ENCODE data around the gene BPGM. TPM values are rescaled to one million over a fixed set of nuclear protein-coding genes. Genes with fewer than 3 reads are reported as not detected.

BPGM gene
- total RNA-seq, 1 donor from 2014 or later: 21.7 TPM

- intact Hi-C loops (cut with micrococcal nuclease): loop anchor here (5.0 kb wide), 1 partner anchor 71 kb away; no protein-coding TSS in a partner anchor
Observed at GRCh38 chr7:134630893-134631292, 15.8 kb upstream of the BPGM start.

- intact Hi-C loops (cut with micrococcal nuclease): loop anchor here (5.0 kb wide), 1 partner anchor 70 kb away; no protein-coding TSS in a partner anchor
Observed at GRCh38 chr7:134632052-134632451, 14.6 kb upstream of the BPGM start.

DNA sequence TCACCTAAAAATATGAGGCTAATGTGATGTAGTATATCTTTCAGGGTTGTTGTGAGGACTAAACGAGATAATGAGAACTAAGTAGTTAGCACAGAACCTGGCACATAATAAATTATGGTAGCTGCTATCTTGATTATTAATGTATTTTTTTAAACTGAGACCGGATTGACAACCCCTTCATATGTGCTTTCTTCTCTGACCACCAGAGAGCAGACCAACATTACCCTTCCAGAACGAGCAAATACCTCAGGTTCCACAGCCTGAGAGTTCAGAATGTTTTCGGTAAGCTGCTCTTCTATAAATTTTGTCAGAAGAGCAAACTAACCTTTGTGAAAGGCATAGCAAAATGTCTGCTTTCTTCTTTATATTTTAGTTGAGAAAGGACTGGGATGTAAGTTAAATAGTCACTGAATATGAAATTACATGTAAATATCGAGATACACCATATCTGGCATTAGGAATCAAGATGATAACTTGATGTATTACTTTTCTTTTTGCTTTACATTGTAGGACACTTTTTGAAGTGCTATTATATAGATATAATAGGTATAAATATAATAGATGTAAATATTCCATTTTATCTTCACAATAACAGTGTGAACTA lies 13.6 kb upstream of the BPGM start:
- intact Hi-C loops (cut with micrococcal nuclease): loop anchor here (1.0 to 5.0 kb wide), 4 partner anchors 69 to 321 kb away; no protein-coding TSS in a partner anchor

DNA sequence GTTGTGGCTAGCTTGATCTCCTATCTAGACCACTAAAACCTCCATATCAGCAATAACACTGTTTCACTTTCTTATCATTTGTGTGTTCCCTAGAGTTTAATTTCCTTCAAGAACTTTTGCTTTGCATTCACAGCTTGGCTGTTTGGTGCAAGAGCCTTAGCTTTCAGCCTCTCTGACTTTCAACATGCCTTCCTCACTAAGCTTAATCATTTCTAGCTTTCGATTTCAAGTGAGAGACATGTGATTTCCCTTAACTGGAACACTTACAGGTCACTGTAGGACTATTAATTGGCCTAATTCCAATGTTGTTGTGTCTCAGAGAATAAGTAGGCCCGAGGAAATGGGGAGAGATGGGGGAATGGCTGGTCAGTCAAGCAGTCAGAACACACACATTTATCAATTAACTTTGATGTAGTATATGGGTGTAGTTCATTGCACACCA lies 10.6 kb upstream of the BPGM start:
- intact Hi-C loops (cut with micrococcal nuclease): loop anchor here (1.0 kb wide), 1 partner anchor 9 kb away; no protein-coding TSS in a partner anchor

DNA sequence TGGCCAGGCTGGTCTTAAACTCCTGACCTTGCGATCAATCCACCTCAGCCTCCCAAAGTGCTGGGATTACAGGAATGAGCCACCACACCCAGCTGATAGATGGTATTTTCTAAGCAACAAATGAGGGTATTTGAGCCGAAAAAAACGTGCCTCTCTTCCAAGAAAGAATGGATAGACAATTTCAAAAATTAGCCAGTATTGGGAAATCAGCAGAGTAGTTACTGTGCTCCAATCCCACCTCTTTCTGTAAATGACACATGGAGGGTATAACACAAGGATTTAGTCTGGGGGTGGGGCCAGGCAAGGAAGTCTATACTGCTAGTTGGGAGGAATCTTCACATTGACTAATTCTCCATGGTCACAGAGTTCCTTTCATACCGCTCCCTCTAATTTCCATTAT lies 9.2 kb upstream of the BPGM start:
- intact Hi-C loops (cut with micrococcal nuclease): no loop called here

- intact Hi-C loops (cut with micrococcal nuclease): no loop called here
Observed at GRCh38 chr7:134637934-134638719, 8.5 kb upstream of the BPGM start.

DNA sequence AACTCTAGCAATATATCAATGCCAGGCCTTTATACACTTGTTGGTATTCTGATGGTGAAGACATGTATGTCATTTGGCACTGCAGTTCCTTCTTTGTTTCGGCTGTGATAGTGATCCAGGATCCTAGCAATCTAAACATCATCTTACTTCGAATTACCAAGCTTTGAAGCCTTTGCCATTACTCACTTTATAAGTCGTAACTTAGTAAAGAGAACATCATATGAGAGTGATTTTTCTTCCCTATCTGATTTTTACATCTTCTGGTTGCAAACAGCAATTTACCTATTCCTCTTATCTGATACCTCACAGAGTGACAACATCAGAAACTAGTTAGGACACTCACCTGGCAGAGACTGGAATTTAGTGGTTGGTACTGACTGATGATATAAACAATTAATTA lies 7.6 kb upstream of the BPGM start:
- intact Hi-C loops (cut with micrococcal nuclease): no loop called here

- intact Hi-C loops (cut with micrococcal nuclease): loop anchor here (10.0 kb wide), 1 partner anchor 1335 kb away; the partner anchor contains the start of gene MTPN
Observed at GRCh38 chr7:134639683-134640279, 6.9 kb upstream of the BPGM start.

GRCh38 chr7:134640842-134641715 lies 5.6 kb upstream of the BPGM start:
- intact Hi-C loops (cut with micrococcal nuclease): loop anchor here (10.0 kb wide), 1 partner anchor 1334 kb away; the partner anchor contains the start of gene MTPN

DNA sequence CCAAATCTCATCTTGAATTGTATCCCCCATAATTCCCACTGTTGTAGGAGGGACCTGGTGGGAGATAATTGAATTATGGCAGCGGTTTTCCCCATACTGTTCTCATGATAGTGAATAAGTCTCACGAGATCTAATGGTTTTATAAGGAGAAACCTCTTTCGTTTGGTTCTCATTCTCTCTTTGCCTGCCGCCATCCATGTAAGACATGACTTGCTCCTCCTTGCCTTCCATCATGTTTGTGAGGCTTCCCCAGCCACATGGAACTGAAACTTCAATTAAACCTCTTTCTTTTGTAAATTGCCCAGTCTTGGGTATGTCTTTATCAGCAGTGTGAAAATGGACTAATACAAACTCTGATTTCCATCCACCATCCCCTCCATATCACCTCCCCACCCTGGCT lies 4.7 kb upstream of the BPGM start:
- intact Hi-C loops (cut with micrococcal nuclease): loop anchor here (10.0 kb wide), 1 partner anchor 1333 kb away; the partner anchor contains the start of gene MTPN

- intact Hi-C loops (cut with micrococcal nuclease): loop anchor here (10.0 kb wide), 1 partner anchor 1332 kb away; the partner anchor contains the start of gene MTPN
Observed at GRCh38 chr7:134643131-134643530, 3.5 kb upstream of the BPGM start.

- intact Hi-C loops (cut with micrococcal nuclease): loop anchor here (1.0 to 10.0 kb wide), 4 partner anchors 9 to 1393 kb away; partner anchors contain the start of genes EXOC4 and MTPN
Observed at GRCh38 chr7:134645478-134645877, 1.2 kb upstream of the BPGM start.

DNA sequence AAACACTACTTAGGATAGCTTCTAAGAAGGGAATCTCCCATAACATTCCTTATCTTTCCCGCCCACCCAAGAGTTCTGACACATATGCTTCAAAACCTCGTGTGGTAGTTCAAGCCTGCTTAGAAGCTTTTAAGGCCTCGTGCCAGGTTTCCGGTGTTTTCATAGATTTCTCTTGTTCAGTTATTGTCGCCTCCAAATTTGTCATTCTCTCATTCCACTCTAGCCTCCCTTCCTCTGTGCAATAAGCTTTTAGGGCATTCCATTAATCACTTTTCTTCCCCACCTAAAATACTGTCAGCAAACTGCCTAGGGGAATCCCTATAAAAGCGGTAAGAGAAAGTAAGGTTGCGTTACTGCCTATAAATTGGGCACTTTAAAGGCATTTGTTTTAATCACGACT lies 718 bp upstream of the BPGM start:
- intact Hi-C loops (cut with micrococcal nuclease): loop anchor here (1.0 to 10.0 kb wide), 15 partner anchors 10 to 1394 kb away; partner anchors contain the start of genes AGBL3, AKR1B1, CYREN and EXOC4

DNA sequence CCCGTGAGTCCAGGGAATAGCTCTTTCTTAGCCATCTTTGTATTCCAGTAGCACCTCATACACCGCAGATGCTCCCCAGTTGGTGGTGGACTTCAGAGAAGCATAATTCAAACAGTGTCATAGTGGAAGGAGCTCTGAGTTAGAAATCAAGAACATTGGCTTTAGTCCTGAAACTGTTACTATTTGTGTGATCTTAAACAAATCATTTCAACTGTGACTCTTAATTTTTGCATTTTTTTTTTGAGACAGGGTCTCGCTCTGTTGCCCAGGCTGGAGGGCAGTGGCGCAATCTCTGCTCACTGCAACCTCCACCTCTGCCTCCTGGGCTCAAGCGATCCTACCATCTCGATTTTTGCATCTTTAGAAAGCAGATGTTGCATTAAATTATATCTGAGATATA lies 1.8 kb downstream of the BPGM start:
- intact Hi-C loops (cut with micrococcal nuclease): loop anchor here (5.0 to 10.0 kb wide), 3 partner anchors 89 to 1396 kb away; partner anchors contain the start of genes EXOC4 and MTPN

DNA sequence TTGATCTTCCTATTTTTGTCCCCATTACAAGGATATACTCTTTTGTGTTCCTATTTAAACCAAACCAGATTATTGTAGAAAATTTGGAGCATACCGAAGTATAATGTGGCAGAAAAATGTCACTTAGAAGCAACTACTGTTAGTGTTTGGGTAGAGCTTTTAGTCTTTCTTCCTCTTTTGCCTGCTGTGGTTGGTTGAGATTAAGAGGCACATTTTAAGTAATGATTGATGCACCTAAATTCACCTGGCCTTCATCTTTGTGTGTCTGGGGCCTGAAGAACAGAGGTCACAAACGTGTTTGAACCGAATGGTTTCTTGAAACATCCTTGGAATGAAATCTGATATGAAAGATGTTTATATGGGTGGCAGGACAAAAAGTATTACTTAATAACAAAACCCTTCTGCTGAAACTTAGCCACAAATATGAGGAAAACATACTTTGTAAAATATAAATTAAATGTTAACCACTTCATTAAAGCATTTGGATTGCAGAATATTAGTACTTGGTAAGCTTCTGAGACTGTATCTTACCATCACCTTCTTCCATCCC lies 2.6 kb downstream of the BPGM start:
- intact Hi-C loops (cut with micrococcal nuclease): loop anchor here (5.0 to 10.0 kb wide), 3 partner anchors 88 to 1397 kb away; partner anchors contain the start of genes EXOC4 and MTPN

- intact Hi-C loops (cut with micrococcal nuclease): no loop called here
Observed at GRCh38 chr7:134651991-134652390, 5.3 kb downstream of the BPGM start.

- intact Hi-C loops (cut with micrococcal nuclease): no loop called here
Observed at GRCh38 chr7:134654104-134654775, 7.6 kb downstream of the BPGM start.

GRCh38 chr7:134657526-134657925 lies 10.9 kb downstream of the BPGM start:
- intact Hi-C loops (cut with micrococcal nuclease): no loop called here

DNA sequence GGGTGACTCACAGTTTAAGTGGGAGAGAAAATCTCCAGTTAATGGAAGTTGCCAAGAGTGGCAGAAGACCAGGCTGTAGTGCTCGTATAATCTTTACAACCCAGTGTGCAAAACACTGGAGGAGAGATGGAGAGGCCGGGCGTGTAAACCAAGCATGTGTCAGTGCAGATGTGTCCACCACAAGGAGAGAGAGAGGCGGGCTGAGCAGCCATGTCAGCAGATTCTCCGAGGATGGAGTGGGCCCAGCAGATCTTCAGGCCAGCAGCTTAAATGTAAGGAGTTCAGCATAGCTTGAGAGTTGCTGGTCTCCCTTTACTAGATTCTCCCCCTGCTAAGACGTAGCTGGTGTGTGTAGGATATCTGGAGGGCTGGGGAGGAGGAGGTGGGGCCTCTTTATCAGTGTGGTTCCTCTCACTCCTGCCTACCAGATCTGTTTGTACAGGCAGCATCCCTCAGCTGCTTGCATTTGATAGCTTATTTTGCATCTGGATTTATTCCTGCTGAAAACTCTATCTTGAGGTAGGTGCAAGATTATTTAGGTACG lies 13.7 kb downstream of the BPGM start:
- intact Hi-C loops (cut with micrococcal nuclease): no loop called here

Data from T-helper 2 cell treated with Interferon-gamma antibody and Interleukin-4, amounts not matched to agents 100 ng/mL and 5 ng/mL, for 36 hours (primary cell).